Fibroblast of pulmonary artery (primary cell): ENCODE measurements around the gene RFTN1.

Source experiments
- DNase-seq: peaks from one replicate; pipeline ENCODE4 v3.0.0-alpha.2; 2010; ENCODE audit warnings: low read depth
- H3K4me3 ChIP-seq: replicated peaks from 2 replicates; pipeline ENCODE4 v1.5.1; 2011; ENCODE audit warnings: low read depth, mild to moderate bottlenecking, control low read depth, low read length, moderate library complexity
- TF ChIP-seq, protein P1 (sequence below): IDR thresholded peaks from 2 replicates; pipeline ENCODE4 v1.5.1; 2011; ENCODE audit warnings: mild to moderate bottlenecking, control low read depth, low read length, inconsistent platforms; ENCODE audit errors: missing control alignments

The RFTN1 gene

DNA sequence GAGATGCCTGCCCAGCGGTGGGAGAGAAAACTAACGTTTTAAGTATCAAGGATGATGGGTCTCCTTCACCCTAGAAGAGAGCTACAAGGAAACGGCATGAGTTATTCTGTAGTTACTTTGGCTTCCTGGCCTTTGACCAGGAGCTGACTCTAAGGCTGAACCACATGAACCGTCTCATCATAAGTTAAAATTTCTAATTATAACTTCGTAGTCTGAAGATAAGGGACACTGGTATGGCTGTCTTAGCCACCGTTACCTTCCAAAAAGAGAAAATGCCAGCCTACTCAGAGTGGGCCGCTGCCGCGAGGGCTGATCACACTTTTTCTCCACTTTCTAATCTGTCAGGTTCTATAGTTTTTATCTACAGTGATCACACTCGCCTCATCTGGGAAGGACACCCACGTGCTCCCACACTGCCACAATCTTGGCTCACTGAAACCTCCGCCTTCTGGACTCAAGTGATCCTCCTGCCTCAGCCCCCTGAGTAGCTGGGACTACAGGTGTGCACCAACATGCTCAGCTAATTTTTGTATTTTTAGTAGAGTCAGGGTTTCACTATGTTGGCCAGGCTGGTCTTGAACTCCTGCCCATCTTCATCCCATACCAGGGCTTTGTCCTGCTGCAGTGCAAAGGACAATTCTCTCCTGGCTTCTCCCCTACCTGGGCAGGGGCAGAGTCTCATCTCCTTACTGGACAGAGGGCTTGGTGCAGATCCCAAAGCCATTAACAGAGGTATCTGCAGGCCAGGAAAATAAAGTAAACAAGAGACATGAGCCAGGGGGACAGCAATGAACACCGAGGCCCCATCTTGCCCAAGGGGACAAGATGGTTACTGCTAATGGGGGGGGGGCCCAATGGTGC lies 73.4 kb downstream of the RFTN1 start:
- no peak overlapping the region for H3K4me3 ChIP-seq
- TF ChIP-seq, protein P1, sequence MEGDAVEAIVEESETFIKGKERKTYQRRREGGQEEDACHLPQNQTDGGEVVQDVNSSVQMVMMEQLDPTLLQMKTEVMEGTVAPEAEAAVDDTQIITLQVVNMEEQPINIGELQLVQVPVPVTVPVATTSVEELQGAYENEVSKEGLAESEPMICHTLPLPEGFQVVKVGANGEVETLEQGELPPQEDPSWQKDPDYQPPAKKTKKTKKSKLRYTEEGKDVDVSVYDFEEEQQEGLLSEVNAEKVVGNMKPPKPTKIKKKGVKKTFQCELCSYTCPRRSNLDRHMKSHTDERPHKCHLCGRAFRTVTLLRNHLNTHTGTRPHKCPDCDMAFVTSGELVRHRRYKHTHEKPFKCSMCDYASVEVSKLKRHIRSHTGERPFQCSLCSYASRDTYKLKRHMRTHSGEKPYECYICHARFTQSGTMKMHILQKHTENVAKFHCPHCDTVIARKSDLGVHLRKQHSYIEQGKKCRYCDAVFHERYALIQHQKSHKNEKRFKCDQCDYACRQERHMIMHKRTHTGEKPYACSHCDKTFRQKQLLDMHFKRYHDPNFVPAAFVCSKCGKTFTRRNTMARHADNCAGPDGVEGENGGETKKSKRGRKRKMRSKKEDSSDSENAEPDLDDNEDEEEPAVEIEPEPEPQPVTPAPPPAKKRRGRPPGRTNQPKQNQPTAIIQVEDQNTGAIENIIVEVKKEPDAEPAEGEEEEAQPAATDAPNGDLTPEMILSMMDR = no peak
- no peak for DNase-seq

DNA sequence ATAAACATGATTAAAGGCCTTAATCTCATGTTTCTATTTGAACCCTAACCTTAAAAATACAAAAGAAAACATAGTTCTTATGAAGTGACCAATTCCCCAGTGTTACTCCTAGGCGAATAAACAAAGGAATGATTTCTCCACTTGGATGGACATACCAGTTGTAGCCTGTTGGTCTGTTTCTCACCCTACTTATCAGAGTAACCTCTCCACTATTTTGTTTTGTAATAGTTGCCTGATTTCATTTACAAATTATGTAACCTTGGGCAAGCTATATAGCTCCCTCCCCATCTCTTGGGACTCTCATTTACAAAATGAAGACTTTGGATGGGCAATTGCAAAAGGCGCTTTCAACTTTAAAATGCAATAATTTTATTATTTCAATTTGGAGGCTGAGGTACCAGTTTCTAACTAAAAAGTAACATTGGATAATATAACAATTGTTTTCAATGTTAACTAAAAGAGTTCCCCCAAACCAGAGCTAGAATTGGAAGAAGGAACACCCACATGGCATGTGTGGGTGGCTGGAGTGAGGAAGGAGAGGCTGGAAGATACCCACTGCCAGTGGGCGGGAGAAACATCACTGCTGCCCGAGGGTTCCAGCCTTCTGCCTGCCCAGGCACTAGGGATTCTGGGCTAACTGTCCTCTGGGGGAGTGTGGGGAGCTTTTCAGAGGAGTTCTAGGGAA lies 74.2 kb downstream of the RFTN1 start:
- H3K4me3 ChIP-seq = no peak overlapping the region
- DNase-seq = peak; percentile 71
- TF ChIP-seq, protein P1 = no peak

DNA sequence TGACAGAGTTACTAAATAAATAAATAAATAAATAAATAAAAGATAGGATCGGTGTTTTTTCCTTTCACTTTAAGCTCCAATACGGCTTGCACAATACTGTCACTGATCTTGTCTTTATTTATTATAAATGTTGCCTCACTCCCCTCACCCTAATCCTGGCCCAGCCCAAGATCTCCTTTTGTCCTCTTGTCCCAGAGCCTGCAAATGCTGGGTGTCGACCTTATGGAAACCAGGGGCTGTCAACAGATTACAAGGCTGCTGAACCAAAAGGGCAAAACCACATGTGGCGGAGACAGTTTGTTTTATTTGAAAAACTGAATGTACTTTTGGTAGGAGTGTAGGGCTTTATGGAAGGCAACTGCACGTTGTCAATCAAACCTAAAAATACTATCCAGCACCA lies 75.9 kb downstream of the RFTN1 start:
- TF ChIP-seq, protein P1 = no peak
- no peak for DNase-seq
- H3K4me3 ChIP-seq = no peak overlapping the region

DNA sequence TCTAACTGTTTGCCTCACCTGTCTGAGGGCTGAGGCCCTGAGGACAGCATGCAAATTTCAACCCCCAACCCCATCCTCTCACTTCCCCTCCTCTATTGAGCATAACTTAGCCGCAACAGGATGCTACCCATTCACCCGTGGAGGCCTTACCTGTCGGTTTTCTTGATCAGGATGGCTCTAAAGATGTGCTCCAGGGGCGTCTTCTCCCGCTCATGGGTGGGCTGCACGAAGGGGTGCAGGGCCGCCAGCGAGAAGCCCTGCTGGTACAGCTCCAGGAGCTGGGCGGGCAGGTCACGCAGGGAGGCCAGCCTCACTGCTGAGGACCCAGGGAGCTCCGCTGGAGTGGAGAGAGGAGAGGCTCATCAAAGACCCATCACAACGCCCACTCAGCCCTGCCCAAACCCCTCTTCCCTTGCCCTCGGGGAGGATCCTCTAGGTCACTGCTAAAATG lies 79.8 kb downstream of the RFTN1 start:
- H3K4me3 ChIP-seq = no peak overlapping the region
- no peak for DNase-seq
- TF ChIP-seq, protein P1 = no peak

DNA sequence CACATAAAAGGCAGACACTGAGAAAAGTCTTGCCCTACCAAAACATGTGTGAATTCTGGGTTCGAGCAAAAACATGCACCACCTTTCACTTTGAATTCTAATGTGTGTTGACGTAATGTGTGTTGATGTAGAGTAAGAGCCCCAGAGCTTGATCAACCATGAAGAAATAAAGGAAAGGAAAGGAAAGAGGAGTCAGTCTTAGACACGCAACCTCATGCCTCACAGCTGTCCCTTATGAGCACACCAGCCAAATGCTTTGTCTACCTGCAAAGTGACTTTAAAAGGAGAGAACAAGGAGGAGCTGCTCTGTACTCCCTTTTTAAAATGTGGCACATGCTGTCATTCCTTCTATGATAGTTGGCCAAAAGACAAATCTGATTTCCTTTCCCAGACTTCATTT lies 80.8 kb downstream of the RFTN1 start:
- no peak overlapping the region for H3K4me3 ChIP-seq
- no peak for DNase-seq
- TF ChIP-seq, protein P1 = no peak

DNA sequence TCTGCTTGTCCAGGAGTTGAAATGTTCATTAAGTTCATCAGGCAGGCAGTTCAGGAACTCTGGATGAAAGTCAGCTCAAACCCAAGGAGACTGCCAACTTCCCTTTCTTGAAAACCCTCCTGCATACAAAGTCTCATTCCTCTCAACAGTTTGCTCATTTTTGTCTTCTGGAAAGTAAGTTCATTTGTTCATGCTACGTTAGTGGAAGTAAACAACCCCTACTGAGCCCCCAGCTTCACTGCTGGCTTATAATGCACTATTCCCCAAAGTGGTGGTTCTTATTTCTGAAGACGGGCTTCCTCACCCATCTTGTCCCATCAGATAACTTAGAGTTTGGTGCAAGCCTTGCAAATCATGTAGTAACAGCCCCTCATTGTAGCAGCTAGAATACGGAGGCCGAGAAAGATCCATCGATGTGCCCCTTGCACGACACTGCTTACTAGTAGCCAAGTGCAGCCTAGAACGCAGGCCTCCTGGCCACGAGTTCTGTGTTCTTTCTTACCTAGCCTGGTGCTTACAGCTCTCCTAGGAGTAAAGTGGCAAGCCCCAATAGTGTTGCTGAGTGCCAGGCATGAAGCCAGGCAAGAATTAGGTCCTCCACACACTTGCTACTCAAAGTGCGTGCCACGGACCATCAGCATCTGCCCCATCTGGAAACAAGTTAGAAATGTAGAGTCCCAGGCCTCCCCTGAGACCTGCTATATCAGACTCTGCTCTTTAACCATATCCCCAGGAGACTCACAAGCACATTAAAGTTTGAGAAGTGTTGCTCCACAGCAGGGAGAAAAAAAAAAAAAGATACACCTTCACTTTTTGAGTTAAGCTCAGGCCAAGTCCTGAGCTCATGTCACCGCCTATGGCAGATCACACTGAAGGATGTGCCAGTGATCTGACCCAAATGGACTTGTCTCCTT lies 82.5 kb downstream of the RFTN1 start:
- H3K4me3 ChIP-seq = no peak overlapping the region
- TF ChIP-seq, protein P1 = no peak
- DNase-seq = no peak
